HS-5 (cell line): Measurements from ENCODE around the gene RYR3.
"Not testable (repeated sequence)": the region's sequence is repeated elsewhere in the genome, so short reads cannot be mapped to it uniquely, and the experiment has no call there.

Experiments used
- DNase-seq: peaks from one replicate; pipeline ENCODE4 v3.0.0-alpha.2; 2012; ENCODE audit warnings: low read depth

RYR3 gene

DNA sequence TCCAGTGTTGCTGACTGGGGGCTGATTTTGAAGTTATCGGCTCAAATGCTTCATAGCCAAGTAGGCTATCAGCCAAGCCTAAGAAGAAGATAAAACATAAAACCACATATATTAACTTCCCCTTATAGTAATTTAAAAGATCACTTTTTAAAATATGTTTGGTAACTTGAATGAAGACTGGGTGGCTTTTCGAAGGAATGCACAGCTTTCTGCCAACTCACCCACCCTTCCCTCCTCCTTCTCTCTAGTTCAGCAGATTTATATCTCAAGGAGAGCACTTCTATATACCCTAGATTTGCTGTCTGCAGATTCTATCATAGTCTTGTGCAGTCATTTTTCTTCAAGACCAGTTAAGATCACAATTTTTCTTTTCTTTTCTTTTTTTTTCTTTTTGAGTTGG is 468.1 kb downstream of the RYR3 start:
- no peak for DNase-seq

DNA sequence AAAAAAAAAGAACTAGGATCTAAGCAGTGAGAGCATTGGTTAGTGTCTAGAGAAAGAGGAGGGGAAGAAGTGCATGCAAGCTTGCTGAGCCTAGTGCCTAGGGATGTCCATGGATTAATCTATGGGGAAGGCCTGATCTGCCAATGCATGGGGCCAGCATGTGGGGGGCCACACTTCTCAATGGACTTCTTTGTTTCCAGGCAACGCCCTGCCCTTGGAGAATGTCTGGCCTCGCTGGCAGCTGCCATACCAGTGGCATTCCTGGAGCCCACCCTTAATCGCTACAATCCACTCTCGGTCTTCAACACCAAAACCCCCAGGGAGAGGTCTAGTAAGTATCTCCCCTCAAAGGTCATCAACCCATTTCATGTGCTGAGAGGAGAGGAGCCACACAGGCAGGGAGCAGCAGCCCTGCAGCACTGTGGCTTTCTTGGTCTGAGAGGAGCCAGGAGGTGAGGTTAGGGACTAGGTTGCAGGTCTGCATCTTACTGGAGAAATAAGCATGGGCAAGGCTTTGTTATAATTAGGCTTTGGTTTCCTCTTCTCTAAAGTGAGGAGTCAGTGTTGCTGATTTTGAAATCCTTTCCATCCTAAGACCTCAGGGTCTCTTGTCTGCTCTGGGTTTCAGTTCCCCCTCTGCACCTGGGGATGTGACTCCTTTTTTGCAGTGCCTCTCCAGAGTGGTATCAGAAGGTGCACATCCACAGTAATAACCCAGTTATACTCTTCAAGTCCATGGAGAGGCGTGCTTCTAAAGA is 469.4 kb downstream of the RYR3 start:
- no peak for DNase-seq

DNA sequence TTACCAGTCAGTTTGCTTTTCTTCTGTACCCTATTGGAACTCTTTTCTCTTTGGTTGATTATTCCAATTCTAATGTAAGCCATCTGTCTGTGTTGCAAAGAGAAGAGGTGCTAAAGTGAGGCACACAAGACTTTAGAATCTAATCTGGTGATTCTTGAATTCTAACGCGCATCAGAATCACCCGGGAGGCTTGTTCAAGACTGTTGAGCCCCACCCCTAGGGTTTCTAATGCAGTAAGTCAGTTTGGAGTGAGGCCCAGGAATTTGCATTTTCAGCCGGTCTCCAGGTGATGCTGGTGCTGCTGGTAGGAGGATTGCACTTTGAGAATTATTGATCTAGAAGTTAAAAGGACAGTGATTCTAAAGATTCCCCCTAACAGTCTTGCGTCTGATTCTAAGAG is 472.2 kb downstream of the RYR3 start:
- no peak for DNase-seq

DNA sequence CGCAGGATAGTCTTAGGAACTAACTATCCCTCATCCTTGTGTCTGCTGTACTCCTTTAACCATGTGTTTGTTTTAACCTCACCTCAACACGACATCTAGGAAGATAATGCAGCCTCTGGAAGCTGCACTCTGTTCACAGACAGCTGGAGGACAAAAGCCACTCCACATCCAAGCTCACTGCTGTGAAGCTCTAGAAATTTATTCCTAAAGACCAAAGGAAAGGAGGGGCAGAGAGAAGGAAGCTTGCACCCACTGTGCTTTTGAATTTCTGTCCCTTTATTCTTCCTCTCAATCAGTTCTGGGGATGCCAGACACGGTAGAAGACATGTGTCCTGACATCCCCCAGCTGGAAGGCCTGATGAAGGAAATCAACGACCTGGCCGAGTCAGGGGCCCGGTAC is 474.6 kb downstream of the RYR3 start:
- no peak for DNase-seq

DNA sequence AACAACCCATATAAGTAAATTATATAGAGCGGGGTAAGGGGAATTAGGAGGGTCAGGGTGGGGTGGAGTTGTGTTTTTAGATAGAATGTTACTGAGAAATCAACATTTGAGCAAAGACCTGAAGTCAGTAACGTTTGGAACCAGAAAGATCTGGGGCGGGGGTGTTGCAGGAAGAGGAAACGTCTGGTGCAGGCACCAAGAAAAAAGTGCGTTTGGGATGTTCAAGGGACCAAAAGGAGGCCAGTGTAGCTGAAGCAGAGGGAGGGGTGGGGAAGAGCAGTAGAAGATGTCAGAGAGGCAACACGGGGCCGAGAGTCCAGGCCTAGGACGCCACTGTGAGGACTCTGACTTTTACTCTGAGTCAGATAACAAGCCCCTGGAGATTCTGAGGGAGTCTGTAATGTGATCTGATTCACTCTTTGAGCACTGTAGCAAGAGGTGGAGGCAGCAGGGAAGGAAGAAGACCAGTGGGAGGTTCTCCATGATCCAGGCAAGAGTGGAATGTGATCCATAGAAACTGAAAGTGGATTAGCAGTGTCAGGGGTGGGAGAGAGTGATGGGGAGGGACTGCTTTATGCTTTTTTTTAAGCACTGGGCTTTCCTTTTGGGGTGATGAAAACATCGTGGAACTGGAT is 478.3 kb downstream of the RYR3 start:
- DNase-seq, result peak; percentile 24

DNA sequence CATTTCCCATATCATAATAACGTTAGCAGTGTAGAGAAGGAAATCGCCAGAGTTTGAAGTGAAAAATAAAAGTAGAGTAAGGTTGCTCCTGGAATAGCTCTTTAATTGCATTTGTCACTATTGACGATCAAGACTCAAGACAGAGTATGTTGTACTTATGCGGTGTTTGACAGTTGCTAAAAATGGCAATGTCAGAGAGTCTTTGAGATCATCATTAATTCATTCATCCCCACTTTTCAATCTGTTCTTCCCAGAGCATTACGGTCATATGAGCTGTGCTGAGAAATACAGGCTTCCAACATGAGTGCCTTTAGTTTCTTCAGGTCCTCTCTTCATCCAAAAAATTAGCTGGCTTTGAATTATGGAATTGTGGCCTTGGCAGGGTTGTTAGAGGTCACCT is 483.7 kb downstream of the RYR3 start:
- DNase-seq, result no peak

DNA sequence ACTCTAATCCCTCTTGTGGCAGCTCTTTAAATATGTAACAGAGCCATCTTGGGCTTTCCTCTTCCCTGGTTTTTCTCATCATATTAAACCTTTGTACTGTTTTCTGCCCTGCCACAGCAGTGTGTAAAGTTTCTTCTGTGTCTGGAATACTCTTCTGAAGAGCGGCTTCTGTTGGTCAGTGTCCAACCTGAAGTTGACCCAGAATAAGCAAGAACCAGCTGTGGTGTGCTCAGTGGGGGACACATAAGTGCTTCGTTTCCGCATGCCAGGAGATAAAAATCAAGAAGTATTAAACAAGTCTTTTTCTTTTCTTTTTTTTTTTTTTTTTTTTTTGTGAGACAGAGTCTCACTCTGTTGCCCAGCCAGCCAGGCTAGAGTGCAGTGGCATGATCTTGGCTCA is 484.3 kb downstream of the RYR3 start:
- DNase-seq, result no peak

DNA sequence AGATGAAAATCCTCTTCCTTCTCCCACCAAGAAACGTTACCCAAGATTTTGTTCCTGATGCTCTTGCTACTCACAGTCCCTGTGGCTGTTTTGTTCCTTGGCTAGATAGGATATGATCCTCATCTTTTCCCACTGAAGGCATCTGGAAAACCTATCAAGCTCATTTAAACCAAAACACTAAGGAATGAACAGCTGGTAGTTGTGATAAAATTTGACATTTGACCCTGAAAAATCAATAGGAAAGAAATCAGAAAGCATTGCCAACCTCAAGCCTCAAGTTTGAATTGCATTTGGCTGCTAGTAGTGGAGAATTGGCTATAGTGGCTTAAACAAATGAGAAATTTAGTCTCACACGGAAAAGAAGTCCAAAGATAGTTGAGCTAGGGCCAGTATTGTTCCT is 486.9 kb downstream of the RYR3 start:
- DNase-seq, result no peak

DNA sequence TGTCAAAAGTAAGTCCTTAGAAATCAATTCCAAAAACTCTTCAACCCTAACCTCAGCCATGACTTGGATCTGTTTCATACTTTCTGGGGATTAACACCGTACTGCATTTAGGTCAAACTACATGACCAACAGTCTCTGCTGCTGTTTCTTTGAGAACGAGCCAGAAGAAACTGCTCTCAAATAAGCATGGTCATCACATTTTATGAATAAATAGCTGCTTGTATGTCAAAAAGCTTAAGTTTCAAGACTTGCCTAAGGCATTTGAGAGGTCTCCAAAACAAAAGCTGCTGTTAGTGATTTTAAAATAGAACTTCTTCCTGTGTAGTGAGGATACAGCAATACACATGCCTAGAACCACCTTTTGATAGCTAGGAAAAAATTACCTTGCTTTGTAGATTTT is 491.2 kb downstream of the RYR3 start:
- DNase-seq, result no peak

DNA sequence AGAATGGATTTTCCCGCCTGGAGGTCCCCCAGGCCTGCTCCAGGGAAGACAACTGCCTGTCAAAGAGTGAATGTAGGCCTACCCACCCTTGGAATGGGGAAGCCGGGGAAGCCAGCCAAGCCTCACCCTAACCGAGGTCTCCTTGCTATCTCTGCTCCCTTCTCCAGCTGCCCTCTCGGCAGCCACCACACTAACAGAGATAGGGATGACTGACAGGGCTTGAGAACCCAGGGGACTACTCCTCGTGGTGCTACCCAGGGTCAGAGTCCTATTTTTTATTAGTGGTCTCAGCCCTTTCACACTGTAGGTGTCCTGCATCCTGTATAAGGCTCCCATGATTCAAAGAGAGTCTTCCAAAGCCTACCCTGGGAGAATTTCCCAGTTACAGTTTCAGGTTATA is 496.9 kb downstream of the RYR3 start:
- DNase-seq, result no peak

DNA sequence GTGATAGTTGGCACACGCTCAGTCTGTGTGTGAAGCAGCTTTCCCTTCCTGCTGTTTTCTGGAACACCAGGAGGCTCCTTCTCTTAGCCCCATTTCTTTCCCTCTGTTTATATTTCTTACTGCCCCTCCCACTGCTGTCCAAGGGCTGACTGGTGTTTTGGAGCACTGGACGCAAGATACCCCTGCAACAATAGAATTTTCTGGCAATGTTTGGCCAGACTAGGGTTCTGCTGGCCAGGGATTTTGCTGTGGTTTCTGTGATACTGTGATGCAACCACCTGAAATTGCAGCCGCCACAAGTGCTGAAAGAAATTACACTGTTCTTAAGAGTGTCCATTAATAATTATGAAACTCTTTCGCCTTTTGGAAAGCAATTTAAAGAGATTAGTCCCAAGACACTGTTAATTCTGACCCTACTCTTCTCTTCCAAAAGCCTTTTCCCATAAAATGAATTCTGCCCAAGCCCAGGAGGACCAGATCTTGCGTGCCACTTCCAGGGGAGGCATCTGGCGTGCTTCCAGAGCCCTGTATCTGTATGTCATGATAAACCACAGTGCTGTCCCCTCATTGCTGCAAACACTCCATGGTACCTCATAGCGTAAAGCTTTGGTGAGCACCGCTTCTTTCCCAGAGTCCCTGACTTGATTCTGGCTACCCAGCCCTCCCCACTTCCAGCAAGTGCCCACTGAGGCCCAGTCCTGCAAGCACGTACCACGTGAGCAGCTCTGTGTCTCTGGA is 498.1 kb downstream of the RYR3 start:
- DNase-seq, result no peak

DNA sequence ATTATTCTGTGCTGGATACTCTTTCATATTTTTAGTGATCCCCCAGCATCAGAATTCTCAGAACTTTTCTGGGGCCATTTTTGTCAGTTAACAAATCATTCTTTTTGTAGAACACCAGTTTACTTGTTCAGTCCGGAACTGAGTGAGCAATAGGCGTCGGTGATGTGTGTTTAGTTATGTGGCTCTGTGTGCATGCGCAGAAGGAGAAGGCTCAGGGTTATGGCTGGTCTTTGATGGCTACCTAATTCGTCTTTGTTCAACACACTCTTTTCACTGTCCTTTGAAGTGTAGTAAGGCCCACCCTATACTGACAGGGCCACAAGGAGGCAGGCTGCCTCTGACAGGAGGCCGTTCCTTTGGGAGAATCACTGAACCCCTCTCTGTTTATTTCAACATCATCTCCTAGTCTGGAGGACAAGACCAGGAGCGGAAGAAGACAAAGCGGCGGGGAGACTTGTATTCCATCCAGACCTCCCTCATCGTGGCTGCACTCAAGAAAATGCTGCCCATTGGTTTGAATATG is 499.4 kb downstream of the RYR3 start:
- no peak for DNase-seq

DNA sequence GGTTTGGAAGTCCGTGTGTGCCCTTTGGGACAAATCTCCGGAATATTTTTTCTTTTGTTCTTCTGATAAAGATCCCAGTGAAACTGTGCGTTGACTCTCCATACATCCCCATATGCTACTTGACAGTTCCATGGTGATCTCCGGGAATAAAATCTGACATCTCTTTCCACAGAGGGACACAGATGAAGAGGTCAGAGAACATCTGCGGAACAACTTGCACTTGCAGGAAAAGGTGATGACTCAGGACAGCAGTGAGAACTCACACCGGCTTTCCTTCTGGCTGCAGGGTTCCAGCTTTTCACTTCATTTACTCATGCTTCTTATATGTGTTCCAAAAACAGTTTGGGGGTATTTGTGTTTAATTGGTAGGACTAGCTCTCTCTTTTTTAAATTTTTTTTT is 500.0 kb downstream of the RYR3 start:
- DNase-seq, result no peak

DNA sequence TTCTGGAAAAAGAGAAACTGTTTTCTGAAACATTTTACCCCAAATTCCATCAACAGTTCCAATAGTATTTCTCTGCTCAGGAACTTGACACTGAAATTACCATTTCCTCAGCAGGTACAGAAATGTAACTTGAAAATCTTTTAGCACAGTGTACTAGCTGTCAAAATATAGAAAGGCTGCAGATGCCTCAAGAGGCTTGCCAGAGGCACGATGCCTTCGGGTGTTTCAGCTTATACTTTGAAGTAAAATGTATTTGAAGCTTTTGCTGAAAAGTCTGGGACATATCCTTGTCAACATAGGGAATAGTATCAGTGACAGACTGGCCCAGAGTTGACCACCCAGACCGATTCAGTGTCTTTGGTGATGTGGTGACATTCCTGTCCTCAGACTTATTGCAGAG is 503.1 kb downstream of the RYR3 start:
- DNase-seq, result no peak

DNA sequence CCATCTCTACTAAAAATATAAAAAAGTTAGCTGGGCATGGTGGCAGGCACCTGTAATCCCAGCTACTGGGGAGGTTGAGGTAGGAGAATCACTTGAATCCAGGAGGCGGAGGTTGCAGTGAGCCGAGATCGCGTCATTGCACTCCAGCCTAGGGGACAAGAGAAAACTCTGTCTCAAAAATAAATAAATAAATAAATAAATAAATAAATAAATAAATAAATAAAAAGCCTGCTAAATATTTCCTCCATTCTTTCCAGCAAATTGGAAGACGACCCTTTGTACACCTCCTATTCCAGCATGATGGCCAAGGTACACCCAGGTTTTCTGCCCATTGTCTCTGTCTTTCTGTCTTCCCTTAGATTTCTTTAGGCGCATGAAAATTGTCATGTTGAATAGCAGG is 508.7 kb downstream of the RYR3 start:
- DNase-seq, result not testable (repeated sequence)

DNA sequence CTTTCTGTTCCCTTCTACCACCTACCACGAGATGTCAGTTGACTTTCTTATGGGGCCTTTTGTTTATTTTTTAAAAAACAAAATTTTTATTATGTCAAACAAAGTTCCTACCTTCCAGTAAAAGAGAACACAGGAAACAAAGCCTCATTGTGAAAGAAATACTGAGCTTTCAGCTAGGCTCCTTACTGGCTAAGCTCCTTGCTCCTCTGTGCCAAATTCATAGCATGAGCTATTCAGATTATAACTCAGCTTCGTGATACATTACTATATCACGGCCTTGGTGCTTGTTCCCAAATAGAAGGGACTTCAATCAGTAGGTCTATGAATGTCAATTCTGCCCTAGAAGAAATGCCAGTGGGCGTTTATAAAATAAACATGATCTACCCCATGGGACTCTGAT is 511.7 kb downstream of the RYR3 start:
- no peak for DNase-seq

DNA sequence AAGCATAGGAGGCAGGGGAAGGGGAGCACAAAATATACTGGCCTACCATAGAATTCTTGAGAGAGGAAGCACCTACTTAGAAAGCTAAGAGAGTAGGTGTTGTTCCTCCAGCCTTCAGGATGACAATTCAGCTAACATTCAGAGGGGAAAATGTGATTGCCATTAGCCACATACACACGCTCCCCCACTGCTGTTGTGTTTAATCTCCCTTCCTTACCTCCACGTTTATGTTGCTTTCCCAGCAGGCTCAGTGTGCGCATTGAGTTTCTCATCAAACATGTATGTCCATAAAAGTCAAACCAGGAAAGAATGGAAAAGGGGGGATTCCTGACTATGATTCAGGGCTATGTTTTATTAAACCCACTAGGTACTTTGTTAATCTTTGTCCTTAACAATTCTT is 512.4 kb downstream of the RYR3 start:
- DNase-seq, result no peak

DNA sequence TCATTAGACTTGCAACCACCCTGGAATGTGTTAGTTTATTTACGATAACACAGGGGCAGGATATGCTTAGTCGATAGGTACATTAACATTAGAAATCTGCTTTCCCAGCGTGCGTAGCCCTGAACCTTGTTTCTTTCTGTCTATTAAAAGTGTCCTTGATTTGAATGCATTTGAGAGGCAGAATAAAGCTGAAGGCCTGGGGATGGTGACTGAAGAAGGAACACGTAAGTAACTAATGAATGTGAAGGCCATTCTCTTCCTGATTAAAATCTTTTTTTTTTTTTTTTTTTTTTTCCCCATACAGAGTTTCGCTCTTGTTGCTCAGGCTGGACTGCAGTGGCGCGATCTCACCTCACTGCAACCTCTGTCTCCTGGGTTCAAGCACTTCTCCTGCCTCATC is 514.7 kb downstream of the RYR3 start:
- no peak for DNase-seq

DNA sequence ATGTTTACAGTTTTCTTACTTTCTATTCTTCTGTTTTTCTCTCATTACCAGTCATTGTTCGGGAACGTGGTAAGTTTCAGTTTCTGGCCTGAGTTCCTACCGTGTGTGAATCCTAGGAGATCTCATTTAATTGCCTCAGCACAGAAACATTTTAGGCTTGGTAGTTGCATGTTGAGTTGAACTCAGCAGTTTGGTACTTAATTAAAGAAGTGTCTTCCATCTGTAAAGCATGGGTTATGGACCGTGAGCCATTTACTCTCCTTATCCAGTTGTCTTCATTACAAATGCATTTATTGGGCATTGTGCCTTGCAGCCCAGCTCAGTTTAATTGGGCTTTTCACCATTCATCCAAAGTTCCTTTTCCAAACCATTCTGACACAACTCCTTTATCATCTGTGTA is 515.4 kb downstream of the RYR3 start:
- DNase-seq, result no peak

DNA sequence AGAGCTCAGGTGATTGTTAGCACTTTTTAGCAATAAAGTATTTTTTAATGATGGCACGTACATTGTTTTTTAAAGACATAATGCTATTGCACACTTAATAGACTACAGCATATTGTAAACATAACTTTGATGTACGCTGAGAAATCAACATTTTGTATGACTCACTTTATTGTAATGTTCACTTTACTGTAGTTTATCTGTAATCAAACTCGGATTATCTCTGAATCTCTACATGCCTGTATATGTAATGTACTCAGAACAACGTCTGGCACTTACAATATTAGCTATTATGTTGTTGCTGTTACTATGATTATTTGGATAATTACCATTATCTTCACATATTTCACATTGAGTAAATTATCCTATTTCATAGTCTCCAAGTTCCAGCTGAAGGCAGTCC is 519.6 kb downstream of the RYR3 start:
- DNase-seq, result no peak

DNA sequence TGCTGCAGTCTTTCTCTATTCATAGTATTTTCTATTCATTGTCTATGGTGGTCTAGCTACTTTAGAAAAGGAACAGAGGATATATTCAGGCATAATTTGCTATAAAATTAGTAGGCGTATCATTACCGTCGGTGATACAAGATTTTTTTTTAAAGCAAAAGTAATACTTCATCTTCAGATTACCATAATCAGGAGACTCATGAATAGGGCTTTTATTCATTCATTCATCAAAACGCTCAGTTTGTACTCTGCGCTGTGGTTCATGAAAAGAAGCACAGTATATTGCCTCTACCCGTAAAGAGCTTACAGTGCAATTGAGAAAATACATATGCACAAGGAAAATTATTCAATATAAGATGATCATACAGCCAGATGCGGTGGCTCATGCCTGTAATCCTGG is 520.9 kb downstream of the RYR3 start:
- no peak for DNase-seq

DNA sequence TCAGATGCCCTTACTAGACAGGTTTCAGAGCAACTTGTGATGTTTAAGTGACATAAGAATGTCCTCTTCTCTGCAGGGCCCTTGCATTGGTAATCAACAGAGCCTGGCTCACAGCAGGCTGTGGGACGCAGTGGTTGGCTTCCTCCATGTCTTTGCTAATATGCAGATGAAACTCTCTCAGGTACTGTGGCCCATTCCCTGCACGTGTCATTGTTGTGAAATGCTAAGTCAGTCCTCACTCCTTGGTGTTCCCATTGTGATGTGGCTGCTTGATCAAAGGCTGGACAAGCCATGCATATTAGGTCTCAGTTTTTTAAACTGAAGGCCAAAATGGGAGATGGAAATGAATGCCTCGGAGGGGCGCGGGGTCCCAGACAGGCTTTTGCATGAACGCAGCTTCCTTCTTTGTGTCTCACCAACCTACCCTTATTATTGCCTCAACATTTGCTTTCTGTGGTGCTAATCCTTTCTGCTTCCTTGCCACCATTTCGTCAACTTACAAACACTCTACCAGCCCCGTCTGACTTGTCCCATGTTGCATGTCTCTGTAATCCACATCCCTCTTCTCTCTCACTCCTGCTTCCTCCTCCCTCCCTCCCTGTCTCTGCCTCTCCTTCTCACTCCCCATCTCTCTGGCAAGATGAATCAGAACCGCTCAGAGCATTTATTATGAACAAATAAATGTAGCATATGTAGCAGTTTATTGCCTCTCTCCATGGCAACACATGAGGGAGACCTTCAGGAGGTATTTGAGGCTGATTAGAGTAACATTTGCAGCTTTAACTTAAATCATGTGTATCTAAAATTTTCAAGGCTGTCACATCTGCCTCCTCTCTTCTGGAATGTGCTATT is 524.4 kb downstream of the RYR3 start:
- no peak for DNase-seq
